ENCODE data around the gene B3GALNT2. TPM values are rescaled to one million over a fixed set of nuclear protein-coding genes. Genes with fewer than 3 reads are reported as not detected.
"Not testable (repeated sequence)": the region's sequence is repeated elsewhere in the genome, so short reads cannot be mapped to it uniquely, and the experiment has no call there.

B3GALNT2 gene
- total RNA-seq, 4 donors from 2014 or later: 17.5 to 30.4 (median 23.2) TPM

DNA sequence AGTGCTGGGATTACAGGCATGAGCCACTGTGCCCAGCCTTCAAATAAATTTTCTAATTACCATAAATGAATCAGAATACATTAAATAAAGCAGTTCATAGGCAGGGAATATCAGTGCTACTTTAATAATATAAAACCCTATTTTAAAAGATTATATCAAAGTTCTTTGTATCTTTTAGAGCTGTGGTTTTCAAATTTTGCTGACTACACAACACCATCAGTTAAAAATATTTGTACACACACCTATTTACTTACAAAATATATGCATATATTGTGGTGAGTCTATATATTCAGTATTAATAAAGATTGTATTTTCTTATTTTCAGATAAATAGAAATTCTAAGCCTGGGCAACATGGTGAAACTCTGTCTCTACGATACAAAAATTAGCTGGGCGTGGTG, 18.7 kb downstream of the B3GALNT2 start:
- ATAC-seq (ENCODE audit: low FRiP score) (no peak), DNase-seq (ENCODE audit: low spot score) (no peak)
- TF ChIP-seq, protein P1, sequence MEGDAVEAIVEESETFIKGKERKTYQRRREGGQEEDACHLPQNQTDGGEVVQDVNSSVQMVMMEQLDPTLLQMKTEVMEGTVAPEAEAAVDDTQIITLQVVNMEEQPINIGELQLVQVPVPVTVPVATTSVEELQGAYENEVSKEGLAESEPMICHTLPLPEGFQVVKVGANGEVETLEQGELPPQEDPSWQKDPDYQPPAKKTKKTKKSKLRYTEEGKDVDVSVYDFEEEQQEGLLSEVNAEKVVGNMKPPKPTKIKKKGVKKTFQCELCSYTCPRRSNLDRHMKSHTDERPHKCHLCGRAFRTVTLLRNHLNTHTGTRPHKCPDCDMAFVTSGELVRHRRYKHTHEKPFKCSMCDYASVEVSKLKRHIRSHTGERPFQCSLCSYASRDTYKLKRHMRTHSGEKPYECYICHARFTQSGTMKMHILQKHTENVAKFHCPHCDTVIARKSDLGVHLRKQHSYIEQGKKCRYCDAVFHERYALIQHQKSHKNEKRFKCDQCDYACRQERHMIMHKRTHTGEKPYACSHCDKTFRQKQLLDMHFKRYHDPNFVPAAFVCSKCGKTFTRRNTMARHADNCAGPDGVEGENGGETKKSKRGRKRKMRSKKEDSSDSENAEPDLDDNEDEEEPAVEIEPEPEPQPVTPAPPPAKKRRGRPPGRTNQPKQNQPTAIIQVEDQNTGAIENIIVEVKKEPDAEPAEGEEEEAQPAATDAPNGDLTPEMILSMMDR (IDR thresholded peaks at IDR 0.05): no peak

- ATAC-seq (ENCODE audit: low FRiP score): no peak
- no peak for DNase-seq (ENCODE audit: low spot score)
- TF ChIP-seq, protein P1 (IDR thresholded peaks at IDR 0.05): no peak
These were observed 21.2 kb downstream of the B3GALNT2 start for GRCh38 chr1:235483090-235483489.

GRCh38 chr1:235473806-235474205, 30.4 kb downstream of the B3GALNT2 start:
- DNase-seq (ENCODE audit: low spot score) (no peak), ATAC-seq (ENCODE audit: low FRiP score) (no peak)
- TF ChIP-seq, protein P1 (IDR thresholded peaks at IDR 0.05): no peak

- TF ChIP-seq, protein P1 (IDR thresholded peaks at IDR 0.05): no peak
- DNase-seq (ENCODE audit: low spot score): no peak
- ATAC-seq (ENCODE audit: low FRiP score): no peak
These were observed 33.4 kb downstream of the B3GALNT2 start for GRCh38 chr1:235470741-235471439.

- not testable (repeated sequence) for DNase-seq (ENCODE audit: low spot score); ATAC-seq (ENCODE audit: low FRiP score)
These were observed 34.4 kb downstream of the B3GALNT2 start for GRCh38 chr1:235469897-235470296.

DNA sequence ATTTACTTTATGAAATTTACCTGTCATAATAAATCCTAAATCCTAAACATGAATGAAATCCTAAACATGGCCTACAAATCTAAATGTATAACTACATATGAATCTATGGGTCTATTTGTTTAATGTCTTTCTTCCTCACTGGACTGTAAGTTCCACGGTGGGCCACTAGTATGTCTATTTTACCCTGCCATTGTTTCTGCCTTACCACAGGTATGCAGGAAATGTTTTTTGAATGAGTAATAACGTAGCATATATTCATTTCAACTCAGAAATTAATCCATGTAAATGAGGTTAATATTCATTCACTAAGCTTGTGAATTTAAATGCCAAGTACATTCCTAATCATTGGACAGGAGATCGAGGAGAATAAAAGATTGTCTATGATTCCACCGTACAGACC, 35.3 kb downstream of the B3GALNT2 start:
- TF ChIP-seq, protein P1 (IDR thresholded peaks at IDR 0.05): no peak
- no peak for ATAC-seq (ENCODE audit: low FRiP score)
- DNase-seq (ENCODE audit: low spot score): no peak

GRCh38 chr1:235468004-235468403, 36.2 kb downstream of the B3GALNT2 start:
- ATAC-seq (ENCODE audit: low FRiP score) (no peak), DNase-seq (ENCODE audit: low spot score) (no peak)
- TF ChIP-seq, protein P1 (IDR thresholded peaks at IDR 0.05): no peak
